Measurements from ENCODE around the gene UGDH.
"Not testable (repeated sequence)": the region's sequence is repeated elsewhere in the genome, so short reads cannot be mapped to it uniquely, and the experiment has no call there.

UGDH gene

DNA sequence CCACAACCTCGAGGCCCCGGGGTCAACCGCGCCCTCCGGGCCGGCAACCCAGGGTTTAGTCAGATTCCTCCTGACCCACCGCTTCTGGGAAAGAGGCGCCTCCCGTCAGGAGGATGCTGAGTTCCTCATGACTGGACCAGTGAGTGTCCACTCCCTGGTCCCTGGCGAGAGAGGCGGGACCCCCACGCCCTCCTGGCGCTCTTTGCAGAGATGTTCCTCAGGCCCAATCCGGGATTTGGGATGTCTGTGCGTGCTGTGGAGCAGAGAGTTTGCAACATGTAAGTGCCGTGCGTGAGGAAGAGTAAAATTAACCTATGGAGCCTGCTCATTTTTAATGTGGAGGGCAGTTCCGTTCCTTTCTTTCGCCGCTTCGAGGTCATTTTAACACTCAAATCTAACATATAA lies 824 bp upstream of the UGDH start:
- peak; percentile 16 for DNase-seq (ENCODE audit: low spot score)

DNA sequence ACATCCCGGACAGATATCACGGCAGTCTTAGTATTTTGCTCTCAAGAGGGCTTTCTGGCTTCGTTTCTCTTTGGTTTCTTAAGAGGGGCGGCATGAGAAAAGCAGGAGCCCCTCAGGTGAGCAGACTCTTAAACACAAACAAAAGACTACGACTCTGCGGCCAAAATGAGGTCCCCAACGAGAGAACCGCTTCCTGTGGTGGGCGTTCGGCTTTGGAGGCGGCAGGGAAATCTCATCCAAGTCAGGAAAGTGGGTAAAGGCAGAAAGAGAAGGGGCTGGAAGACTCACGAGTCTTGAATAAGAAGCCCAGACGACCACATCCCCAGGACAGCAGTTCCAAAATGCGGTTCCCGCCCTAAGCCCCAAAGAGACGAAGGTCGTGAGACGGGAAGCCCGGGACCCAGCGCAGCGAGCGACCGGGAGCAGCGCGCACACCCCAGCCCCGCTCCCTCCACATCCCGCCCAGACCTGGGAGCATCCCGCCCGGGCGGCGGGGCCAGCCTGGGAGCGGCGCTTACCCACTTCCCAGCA lies 409 bp downstream of the UGDH start:
- no peak for DNase-seq (ENCODE audit: low spot score)

DNA sequence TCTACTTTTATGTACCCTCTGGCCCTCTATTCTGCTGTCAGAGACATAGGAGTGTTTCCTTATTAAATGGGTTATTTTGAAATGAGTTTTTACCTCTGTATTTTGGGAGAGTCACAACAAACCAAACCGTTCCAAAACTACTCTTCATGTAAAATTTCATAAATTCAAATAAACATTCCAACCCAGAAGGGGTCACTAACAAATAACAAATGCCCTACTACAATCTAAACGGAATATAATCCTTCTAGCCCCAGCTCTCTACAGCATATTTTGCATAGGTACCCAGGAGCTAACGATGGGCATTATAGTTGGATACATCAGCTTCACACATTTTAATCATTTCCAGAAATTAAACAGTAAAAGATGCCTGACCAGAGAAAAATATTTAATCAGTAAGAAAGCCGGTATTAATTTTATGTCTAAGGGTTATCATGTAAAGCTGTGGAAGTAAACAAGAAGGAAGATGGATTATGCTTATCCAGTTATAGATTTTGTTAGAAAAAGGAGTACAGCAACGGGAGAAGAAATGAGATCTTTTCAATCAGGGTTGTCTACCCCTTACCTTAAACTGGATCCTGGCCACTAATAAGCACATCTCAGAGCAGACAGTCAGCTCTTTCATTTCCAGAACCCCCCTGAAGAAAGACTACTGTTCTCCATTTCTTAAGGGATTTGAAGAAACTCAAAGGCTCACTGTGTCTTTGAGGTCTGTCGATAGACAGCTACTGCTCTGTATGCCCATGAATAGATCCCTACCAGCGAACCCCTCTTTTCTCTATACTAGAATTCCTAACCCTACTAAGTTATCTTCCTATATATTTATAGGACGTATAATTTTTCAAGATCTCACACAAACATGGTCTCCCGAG lies 1.2 kb downstream of the UGDH start:
- DNase-seq (ENCODE audit: low spot score) = peak; percentile 16

DNA sequence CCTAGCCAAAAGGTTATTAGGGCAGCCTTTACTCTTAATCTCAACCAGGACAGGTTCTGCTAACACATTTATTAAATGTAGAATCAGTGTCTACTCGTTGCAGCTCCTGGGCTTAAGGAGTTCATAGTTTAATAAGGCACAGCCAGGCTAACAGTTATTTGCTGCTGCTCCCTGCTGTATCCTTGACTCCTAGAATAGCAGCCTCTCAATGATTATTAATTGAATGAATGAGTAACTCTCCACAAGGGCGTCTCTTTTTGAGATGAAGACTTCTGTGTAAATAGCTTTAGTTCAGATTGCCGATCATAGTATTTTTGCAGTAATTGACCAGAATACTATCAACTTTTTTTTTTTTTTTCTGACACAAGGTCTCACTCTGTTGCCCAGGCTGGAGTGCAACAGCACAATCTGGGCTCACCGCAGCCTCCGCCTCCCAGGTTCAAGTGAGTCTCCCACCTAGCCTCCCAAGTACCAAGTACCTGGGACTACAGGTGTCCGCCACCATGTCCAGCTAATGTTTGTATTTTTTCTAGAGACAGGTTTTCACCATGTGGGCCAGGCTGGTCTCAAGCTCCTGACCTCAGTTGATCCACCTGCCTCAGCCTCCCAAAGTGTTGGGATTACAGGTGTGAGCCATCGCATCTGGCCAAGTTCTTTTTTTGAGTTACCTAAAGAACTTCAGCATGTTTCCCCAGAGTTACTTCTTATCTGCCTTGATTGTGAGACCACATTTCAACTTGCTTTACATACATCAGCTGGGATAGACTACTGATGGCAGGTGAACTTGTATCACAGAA lies 2.9 kb downstream of the UGDH start:
- DNase-seq (ENCODE audit: low spot score) = no peak

DNA sequence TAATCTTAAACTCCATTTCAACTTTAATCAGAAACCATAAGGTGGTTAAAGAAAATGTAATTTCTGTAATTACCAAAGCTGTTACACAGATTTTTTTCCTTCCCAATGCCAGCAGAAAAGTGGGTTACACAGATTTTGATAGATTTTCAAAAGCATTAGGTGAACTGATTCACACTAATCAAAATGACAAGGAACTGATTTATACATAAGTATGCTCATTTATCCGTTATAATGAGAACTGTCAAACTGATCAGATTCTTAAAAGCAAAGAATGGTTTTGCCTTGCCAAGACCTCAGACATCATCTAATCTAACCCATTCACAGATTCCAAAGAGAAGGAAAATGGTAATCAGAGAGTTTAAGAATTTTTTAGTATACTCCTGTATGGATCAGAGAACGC lies 5.2 kb downstream of the UGDH start:
- no peak for DNase-seq (ENCODE audit: low spot score)

DNA sequence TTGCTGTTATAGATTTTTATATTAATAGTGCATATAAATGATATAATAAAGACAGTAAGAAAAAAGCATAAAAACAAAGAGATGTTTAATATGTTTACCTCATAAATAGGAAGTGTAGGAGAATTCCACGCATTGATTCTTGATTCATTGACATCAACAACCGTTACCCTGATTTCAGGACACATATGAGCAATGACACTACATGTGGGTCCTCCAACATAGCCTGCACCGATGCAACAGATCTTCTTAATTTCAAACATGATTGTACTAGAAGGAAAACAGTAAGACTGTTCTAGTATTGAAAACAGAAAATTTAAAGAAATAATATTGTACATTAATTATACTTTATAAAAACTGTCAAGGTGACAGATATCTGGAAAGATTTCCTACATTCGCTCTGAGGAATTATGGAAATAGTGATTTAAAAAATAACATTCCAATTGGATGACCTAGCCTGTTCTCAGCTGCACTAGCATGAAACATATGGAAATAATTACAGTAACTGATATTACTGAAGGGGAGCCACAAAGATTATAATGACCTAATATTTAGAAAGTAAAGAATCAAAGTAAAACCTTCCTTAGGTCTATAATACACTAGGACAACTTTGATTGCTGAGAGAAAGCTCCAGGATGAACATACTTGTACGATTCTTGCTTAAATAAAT lies 5.9 kb downstream of the UGDH start:
- DNase-seq (ENCODE audit: low spot score) = no peak

DNA sequence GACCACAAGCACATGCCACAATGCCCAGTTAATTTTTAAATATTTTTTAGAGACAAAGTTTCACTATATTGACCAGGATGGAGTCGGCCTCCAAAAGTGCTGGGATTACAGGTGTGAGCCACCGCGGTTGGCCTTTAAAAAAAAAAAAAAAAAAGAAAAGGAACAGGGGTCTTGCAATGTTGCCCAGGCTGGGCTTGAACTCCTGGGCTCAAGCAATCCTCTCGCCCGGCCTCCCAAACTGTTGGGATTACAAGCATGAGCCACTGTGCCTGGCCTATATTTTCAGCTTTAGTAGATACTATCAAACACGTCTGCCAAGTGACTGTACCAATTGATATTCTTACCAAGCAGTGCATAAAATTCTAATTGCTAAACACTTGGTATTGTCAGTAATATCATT lies 8.8 kb downstream of the UGDH start:
- no peak for DNase-seq (ENCODE audit: low spot score)

DNA sequence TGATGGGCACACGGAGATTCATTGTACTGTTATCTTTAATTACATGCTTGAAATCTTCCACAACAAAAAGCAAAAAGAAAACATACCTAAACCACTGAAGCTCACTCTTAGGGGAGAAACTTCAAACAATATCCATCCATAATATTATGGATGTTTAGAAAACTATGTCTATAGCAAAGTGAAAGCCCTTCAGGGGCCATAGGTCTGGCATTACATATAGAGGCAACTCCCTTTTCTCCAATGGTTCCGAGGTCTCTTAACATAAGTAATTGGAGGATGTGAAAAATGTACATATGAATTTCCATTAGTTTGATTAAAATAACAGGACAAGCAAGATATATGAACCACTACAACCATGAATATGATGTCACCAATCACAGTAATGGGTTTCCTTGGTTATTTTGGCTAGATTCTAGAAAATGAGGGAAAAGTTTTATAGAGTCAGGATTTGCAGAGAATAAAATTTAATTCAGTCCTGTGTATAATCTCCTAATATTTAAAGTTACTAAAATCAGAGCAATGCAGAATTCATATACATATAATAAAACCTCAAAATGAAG lies 10.8 kb downstream of the UGDH start:
- DNase-seq (ENCODE audit: low spot score) = no peak

DNA sequence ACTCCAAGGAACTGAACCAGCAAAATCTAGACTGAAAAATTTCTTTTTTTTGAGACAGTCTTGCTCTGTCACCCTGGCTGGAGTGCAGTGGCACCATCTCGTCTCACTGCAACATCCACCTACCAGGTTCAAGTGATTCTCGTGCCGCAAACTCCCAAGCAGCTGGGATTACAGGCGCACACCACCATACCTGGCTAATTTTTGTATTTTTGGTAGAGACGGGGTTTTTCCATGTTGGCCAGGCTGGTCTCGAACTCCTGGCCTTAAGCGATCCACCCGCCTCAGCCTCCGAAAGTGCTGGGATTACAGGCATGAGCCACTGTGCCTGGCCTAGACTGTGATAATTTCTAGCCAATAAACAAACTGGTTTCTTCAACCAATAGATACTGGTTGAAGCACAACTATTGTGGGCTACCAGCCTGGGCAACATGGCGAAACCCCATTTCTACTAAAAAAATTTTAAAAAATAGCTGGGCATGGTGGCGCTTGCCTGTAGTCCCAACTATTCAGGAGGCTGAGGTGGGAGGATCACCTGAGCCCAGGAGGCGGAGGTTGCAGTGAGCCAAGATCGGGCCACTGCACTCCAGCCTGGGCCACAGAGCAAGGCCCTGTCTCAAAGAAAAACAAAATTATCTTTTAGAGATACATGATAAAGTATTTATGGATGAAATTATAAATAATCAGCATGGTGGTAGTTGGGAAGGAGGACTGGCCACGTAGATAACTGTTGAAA lies 11.4 kb downstream of the UGDH start:
- not testable (repeated sequence) for DNase-seq (ENCODE audit: low spot score)

DNA sequence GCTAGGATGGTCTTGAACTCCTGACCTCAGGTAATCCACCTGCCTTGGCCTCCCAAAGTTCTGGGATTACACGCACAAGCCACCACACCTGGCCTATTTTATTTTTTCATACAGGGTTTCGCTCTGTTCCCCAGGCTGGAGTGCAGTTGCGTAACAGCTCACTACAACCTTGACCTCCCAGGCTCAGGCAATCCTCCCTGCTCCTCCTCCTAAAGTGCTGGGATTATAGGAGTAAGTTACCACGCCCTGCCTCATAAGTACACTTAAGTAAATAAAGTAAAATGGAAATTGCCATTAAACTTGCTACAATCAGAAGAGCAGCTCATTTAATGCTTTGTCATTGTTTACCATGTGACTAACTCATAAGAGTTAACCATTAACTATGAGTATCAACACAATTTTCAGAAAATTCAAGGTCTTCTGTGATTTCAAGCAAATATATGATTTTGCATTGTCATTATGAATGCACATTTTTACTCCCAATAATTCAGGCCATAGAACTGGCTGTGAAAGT lies 12.3 kb downstream of the UGDH start:
- no peak for DNase-seq (ENCODE audit: low spot score)

DNA sequence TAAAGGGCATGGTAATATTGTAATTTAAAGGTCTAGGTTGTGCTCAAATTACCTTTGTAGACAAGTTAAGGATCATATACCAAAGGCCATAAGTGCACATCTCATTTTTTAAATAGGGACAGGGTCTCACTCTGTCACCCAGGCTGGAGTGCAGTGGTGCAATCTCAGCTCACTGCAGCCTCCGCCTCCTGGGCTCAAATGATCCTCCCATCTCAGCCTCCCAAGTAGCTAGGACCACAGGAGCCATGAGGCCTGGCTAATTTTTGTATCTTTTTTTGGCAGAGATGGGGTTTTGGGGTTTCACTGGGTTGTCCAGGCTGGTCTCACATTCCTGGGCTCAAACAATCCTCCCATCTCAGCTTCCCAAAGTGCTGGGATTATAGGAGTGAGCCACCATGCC lies 13.0 kb downstream of the UGDH start:
- DNase-seq (ENCODE audit: low spot score) = not testable (repeated sequence)

DNA sequence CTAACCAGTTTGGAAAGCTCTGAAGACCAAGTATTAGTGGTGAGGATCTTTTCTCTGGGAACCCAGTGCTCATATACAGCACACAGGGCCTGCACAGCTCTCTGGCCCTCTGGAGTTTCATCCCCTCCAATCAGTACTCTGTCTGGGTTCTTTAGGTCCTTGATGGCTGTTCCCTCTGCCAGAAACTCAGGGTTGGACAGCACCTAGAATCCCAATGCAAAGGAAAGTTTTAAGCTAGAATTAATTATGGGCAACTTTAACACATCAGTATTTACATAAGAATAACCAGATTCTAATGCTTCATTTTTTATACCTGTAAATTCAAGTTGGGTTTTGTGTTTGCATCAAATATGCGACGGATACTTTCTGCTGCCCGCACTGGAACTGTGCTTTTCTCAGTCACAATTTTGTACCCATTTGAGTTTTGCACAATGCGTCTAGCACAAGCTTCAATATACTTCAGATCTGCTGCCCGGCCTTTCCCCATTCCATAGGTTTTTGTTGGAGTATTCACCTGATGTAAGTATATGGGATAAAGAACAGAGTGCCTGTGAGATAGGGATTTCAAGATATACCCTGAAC lies 16.8 kb downstream of the UGDH start:
- DNase-seq (ENCODE audit: low spot score) = no peak

DNA sequence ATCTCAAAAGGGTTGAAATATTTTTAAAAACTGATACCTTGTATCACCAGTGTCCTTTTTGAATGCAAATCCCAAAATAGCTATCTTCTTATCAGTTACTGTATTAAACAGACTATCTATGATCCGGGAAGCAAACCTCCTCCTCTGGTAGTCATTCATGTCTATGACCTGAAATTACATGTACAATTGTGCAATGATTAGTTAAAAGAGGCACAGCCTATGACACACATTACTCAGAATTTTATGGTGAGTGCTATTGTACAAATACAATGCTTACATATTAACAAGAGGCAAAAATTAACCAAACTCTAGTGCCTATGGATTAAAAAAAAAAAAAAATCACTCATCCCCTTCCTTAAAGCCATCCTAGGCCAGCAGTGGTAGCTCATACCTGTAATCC lies 21.7 kb downstream of the UGDH start:
- DNase-seq (ENCODE audit: low spot score) = no peak

DNA sequence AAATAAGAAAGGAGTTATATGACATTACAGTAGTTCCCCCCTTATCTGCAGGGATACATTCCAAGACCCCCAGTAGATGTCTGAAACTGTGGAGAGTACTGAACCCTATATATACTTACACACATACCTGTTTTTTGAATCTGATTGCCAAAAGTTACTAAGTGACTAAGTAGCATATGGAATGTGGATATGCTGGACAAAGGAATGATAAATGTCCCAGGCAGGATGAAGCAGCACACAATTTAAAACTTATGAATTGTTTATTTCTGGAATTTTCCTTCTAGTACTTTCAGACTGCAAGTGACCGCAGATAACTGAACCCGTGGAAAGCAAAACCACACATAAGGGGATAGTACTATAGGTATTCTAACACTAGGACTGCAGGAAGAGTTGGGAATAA lies 22.7 kb downstream of the UGDH start:
- no peak for DNase-seq (ENCODE audit: low spot score)

DNA sequence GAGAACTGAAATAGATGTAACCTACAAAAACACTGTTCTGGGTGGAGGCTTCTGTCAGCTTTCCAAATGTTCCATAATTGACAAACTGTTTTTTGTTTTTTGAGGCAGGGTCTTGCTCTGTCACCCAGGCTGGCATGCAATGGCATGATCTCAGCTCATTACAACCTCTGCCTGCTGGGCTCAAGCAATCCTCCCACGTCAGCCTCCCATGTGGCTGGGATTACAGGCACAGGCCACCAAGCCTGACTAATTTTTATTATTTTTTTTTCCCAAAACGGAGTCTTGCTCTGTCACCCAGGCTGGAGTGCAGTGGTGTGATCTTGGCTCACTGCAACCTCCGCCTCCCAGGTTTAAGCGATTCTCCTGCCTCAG lies 24.6 kb downstream of the UGDH start:
- not testable (repeated sequence) for DNase-seq (ENCODE audit: low spot score)

DNA sequence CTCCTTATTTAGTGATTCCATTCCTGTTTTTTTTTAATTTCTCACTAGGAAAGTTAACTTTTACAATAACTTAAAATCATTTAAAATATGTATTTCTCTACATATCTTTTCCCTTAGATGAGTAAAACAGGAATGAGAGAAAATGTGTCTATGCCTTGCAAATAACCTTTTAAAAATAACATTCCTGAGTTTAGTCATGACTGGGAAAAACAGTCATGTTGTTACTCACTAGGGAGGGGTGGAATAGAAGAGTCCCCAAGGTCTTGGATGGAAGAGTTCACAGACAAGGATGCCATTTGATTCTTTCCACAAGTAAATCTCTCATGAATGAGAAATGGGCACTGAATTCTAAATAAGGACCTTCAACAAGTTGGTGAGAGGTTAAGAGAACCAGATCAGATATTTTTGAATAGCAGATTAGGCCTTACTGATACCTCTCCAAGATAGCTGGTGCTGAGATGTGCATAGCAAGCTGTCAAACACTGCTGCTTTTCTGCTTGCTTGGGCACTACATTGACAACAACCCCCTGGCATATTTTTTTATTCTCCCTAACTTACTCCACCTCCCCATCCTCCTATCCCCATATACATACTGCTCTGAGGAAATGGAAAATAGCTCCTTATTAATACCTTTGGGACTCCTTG lies 25.1 kb downstream of the UGDH start:
- no peak for DNase-seq (ENCODE audit: low spot score)

DNA sequence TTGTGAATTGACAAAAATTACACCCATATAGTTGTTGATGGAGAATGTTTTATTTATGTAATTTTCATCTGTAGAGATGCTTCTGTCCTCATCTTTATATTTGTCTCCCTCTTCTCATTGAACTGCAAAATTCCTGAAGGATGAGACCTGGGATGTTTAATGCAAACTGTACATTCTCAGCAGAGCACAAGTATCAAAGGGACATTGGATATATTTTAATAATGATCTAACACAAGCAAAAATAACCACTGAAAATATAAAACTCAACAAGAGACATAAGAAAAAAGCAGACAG lies 28.6 kb downstream of the UGDH start:
- DNase-seq (ENCODE audit: low spot score) = no peak

DNA sequence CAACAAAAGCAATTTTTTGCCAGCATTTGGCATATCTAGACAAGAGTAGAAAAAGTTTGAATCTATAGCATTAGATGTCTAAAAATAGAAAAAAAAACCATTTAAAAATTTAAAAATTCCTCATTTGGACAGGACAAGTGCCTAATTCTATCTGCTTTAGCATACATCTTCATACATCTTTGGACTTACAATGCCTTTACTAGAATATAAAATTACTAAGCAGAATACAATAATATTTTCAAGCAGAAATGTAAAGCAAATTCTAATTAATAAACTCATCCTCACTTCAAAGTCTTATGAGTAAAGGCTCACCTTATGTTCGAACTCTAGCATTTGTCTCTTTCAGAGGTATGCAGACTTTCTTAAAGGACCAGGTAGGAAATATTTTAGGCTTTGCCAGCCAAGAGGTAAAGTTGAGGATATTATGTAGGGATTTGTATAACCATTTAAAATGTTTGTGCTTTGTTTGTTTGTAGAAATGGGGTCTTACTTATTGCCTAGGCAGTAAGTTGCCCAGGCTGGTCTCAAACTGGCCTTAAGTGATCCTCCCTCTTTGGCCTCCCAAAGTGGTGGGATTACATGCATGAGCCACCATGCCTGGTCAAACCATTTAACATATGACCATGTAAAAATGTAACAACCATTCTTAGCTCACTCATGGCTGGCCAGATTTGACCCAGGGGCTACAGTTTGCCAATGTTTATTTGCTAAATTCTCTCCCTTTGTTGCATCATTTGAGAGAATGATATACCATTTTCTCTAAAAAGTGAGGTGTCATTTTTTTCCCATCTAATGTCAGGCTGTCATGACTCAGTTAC lies 29.1 kb downstream of the UGDH start:
- no peak for DNase-seq (ENCODE audit: low spot score)

DNA sequence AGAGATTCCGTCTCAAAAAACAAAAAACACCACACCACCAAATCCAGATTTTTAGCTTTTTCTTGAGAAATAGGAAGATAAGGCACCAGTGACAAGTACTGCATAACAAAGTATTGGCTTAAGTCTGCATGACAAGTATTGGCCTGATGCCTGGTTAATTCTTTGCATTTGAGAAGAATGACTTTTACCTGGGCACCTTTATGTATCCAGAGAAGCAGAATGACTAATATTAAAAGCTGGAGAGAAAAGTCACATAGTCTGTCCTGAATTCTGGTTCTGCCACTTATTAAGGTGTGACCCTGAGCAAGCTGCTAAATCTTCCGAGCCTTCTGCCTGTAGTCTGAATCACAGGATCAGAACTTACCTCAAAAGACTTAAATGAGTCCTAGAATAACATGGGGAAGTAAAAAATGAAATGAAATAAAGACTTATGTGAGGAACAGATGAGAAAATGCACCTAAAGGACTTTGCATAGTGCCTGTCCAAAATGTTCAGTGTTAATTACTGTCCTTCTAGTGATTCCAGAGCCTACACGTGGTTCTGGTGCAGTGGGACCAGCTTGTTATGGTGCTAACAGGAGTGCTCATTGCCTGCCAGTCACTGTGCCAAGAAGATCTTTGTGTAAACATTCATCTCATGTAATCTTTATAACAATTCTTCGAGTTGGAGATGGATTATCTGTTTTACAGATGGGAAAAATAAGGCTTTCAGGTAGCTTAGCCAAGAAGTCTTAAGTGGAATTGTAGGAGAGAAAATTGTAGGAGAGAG lies 31.6 kb downstream of the UGDH start:
- DNase-seq (ENCODE audit: low spot score) = no peak

Measured in NAMALWA (cell line).